SH-SY5Y (cell line): ENCODE measurements around the gene FOXN3.

Source experiments
- GATA2 ChIP-seq: IDR thresholded peaks from 2 replicates; pipeline ENCODE4 v1.6.1; 2011; ENCODE audit warnings: mild to moderate bottlenecking, low read depth, low read length
- GATA3 ChIP-seq: IDR thresholded peaks from 2 replicates; pipeline ENCODE4 v1.6.1; 2011; ENCODE audit warnings: low read depth, mild to moderate bottlenecking, low read length, moderate library complexity

DNA sequence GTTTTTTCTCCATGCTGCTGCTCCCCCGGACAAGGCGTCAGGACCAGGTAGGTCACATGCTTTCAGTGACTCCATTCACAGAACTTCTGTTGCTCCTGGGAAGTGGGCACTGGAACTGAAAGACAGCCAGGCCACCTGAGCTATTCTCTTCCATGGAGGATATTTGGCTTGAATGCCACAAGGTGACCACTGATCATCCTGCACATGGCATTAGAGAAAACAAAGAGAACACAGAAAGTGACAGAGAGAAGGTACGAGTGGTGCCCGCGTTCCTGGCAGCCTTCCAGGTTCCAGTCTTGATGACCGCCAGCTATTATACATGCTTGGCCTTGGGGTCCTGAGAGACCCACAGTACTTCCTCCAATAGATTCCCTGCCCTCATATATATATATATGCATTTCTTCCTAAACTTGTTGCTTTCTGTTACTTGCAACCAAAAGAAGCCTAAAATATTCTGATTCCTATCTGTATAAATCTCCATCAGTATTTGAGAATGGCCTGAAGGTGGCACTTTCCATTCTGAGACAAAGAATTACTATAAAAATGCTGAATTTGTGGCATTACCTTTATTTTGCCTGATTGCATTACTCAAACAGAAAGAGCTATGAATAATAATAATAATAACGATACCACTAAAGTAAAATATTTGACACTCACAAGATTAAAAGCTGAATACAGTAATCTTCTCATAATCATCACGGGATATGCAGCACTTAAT, 174.9 kb downstream of the FOXN3 start:
- TF ChIP-seq GATA2 (no peak), GATA3 (no peak)
